Karpas-422 (cell line): ENCODE measurements around the gene CCDC88A. TPM values are rescaled to one million over a fixed set of nuclear protein-coding genes. Genes with fewer than 3 reads are reported as not detected.

ENCODE experiments used
- DNase-seq: peaks from one replicate; pipeline ENCODE4 v3.0.0-alpha.2; 2015
- H2AFZ ChIP-seq: fragments of 200-600 bp; sonication (generic); 2 replicates; pipeline ENCODE4 v1.6.1; 2014; ENCODE audit warnings: antibody characterized with exemption, low read length, mixed read lengths
- H3K27ac ChIP-seq: fragments of 200-600 bp; sonication (generic); 2 replicates; pipeline ENCODE4 v1.5.1; 2014; ENCODE audit warnings: mild to moderate bottlenecking, low read length, moderate library complexity
- H3K27me3 ChIP-seq: fragments of 200-600 bp; sonication (generic); 2 replicates; pipeline ENCODE4 v1.6.1; 2014; ENCODE audit warnings: low read length, mixed read lengths
- H3K36me3 ChIP-seq: fragments of 200-600 bp; sonication (generic); 2 replicates; pipeline ENCODE4 v1.6.1; 2014; ENCODE audit warnings: low read length, mixed read lengths; ENCODE audit not compliant: insufficient read depth
- H3K4me1 ChIP-seq: fragments of 200-600 bp; sonication (generic); 2 replicates; pipeline ENCODE4 v1.6.1; 2014; ENCODE audit warnings: mild to moderate bottlenecking, low read length, mixed read lengths
- H3K4me2 ChIP-seq: fragments of 200-600 bp; sonication (generic); 2 replicates; pipeline ENCODE4 v1.6.1; 2014; ENCODE audit warnings: low read length, low read depth, mild to moderate bottlenecking; ENCODE audit not compliant: poor library complexity, severe bottlenecking
- H3K4me3 ChIP-seq: fragments of 200-600 bp; sonication (generic); 2 replicates; pipeline ENCODE4 v1.5.1; 2014; ENCODE audit warnings: mild to moderate bottlenecking, antibody characterized with exemption, low read length, mixed read lengths
- H3K79me2 ChIP-seq: fragments of 200-600 bp; sonication (generic); 2 replicates; pipeline ENCODE4 v1.6.1; 2014; ENCODE audit warnings: mild to moderate bottlenecking, low read length, mixed read lengths
- H3K9ac ChIP-seq: fragments of 200-600 bp; sonication (generic); 2 replicates; pipeline ENCODE4 v1.6.0; 2014; ENCODE audit warnings: low read length
- H3K9me2 ChIP-seq: fragments of 200-600 bp; sonication (generic), shearing (Covaris generic); replicated peaks from 2 replicates; pipeline ENCODE4 v1.6.0; 2014; ENCODE audit warnings: mild to moderate bottlenecking, low read length, moderate library complexity; ENCODE audit not compliant: insufficient read depth
- H3K9me3 ChIP-seq: fragments of 300-700, 200-600 bp; sonication (generic); 2 replicates; pipeline ENCODE4 v1.6.1; 2014; ENCODE audit warnings: low read length, mixed read lengths
- H4K20me1 ChIP-seq: fragments of 200-600 bp; sonication (generic); 2 replicates; pipeline ENCODE4 v1.6.1; 2014; ENCODE audit warnings: mild to moderate bottlenecking, antibody characterized with exemption, low read length, low read depth; ENCODE audit not compliant: insufficient read depth
- total RNA-seq: library from RNA; depleted of rRNA; stranded (reverse); fragments of >200 nt; shearing (Covaris generic); gene quantifications from 2 replicates; pipeline ENCODE4 v1.2.3, GENCODE V29; 2014; ENCODE audit warnings: low replicate concordance; rRNA removed

Gene CCDC88A
- 129 and 262 TPM in 2 replicates for total RNA-seq

GRCh38 chr2:55419679-55420438 is at the start of gene CCDC88A:
CCDC88A (minus strand) TSS chr2:55419856; CDS start chr2:55419079, 777 bp downstream.
- no peaks in the 10 kb centered on the region for H3K9me3 ChIP-seq
- H3K4me3 ChIP-seq, result peak within 1 kb of the TSS; percentile 83
- H3K9ac ChIP-seq, result peak within 1 kb of the TSS; percentile 94
- H3K36me3 ChIP-seq, result peaks cover 12% of the 10 kb centered on the region
- no peaks in the 10 kb centered on the region for H3K27me3 ChIP-seq
- H3K4me2 ChIP-seq, result peak within 1 kb of the TSS; percentile 94
- H3K27ac ChIP-seq, result peak within 1 kb of the TSS; percentile 84
- peaks cover 52% of the 10 kb centered on the region for H3K79me2 ChIP-seq
- peak; percentile 98 for DNase-seq
- H3K9me2 ChIP-seq, result no peaks in the 10 kb centered on the region
- H2AFZ ChIP-seq, result peak within 1 kb of the TSS; percentile 97
- H3K4me1 ChIP-seq, result peaks cover 44% of the 10 kb centered on the region
- no peaks in the 10 kb centered on the region for H4K20me1 ChIP-seq

- H3K9me3 ChIP-seq, result no peaks in the 10 kb centered on the region
- H3K9me2 ChIP-seq, result no peaks in the 10 kb centered on the region
- H3K79me2 ChIP-seq, result no peaks in the 10 kb centered on the region
- H3K27ac ChIP-seq, result no peak overlapping the region
- H3K36me3 ChIP-seq, result no peaks in the 10 kb centered on the region
- no peaks in the 10 kb centered on the region for H4K20me1 ChIP-seq
- no peaks in the 10 kb centered on the region for H3K4me1 ChIP-seq
- H3K4me2 ChIP-seq, result no peak overlapping the region
- no peak for DNase-seq
- no peaks in the 10 kb centered on the region for H3K27me3 ChIP-seq
- H3K9ac ChIP-seq, result no peak overlapping the region
- H2AFZ ChIP-seq, result no peak overlapping the region
- no peak overlapping the region for H3K4me3 ChIP-seq
Observed at GRCh38 chr2:55461679-55462078, 42.0 kb upstream of the CCDC88A start.

- H3K9me3 ChIP-seq, result no peaks in the 10 kb centered on the region
- no peaks in the 10 kb centered on the region for H3K9me2 ChIP-seq
- no peak for DNase-seq
- H3K4me3 ChIP-seq, result no peak overlapping the region
- no peak overlapping the region for H3K9ac ChIP-seq
- H3K27me3 ChIP-seq, result no peaks in the 10 kb centered on the region
- no peak overlapping the region for H3K4me2 ChIP-seq
- no peaks in the 10 kb centered on the region for H3K4me1 ChIP-seq
- no peaks in the 10 kb centered on the region for H3K79me2 ChIP-seq
- H3K27ac ChIP-seq, result no peak overlapping the region
- no peaks in the 10 kb centered on the region for H4K20me1 ChIP-seq
- H2AFZ ChIP-seq, result no peak overlapping the region
- no peaks in the 10 kb centered on the region for H3K36me3 ChIP-seq
Observed at GRCh38 chr2:55460562-55460961, 40.9 kb upstream of the CCDC88A start.

- Histone ChIP-seq H3K4me2 (no peak overlapping the region), H4K20me1 (no peaks in the 10 kb centered on the region), H3K27ac (no peak overlapping the region), H3K27me3 (no peaks in the 10 kb centered on the region), H3K4me1 (no peaks in the 10 kb centered on the region), H3K9me3 (no peaks in the 10 kb centered on the region), H3K9me2 (no peaks in the 10 kb centered on the region), H3K9ac (no peak overlapping the region), H2AFZ (no peak overlapping the region), H3K79me2 (no peaks in the 10 kb centered on the region), H3K36me3 (no peaks in the 10 kb centered on the region), H3K4me3 (no peak overlapping the region)
- DNase-seq, result no peak
Observed at GRCh38 chr2:55459714-55460274, 40.1 kb upstream of the CCDC88A start.

GRCh38 chr2:55459279-55459678 is 39.6 kb upstream of the CCDC88A start:
- H3K4me1 ChIP-seq, result no peaks in the 10 kb centered on the region
- H4K20me1 ChIP-seq, result no peaks in the 10 kb centered on the region
- no peaks in the 10 kb centered on the region for H3K9me3 ChIP-seq
- no peak for DNase-seq
- no peaks in the 10 kb centered on the region for H3K9me2 ChIP-seq
- H3K4me3 ChIP-seq, result no peak overlapping the region
- no peaks in the 10 kb centered on the region for H3K27me3 ChIP-seq
- no peaks in the 10 kb centered on the region for H3K36me3 ChIP-seq
- H3K79me2 ChIP-seq, result no peaks in the 10 kb centered on the region
- no peak overlapping the region for H2AFZ ChIP-seq
- H3K9ac ChIP-seq, result no peak overlapping the region
- H3K27ac ChIP-seq, result no peak overlapping the region
- H3K4me2 ChIP-seq, result no peak overlapping the region

GRCh38 chr2:55454121-55454520 is 34.5 kb upstream of the CCDC88A start:
- Histone ChIP-seq H2AFZ (no peak overlapping the region), H3K9ac (no peak overlapping the region), H3K4me2 (no peak overlapping the region), H3K36me3 (no peaks in the 10 kb centered on the region), H3K27me3 (no peaks in the 10 kb centered on the region), H4K20me1 (no peaks in the 10 kb centered on the region), H3K4me1 (no peaks in the 10 kb centered on the region; the same call in 1 of the 2 replicates), H3K9me3 (no peaks in the 10 kb centered on the region), H3K27ac (no peak overlapping the region), H3K4me3 (no peak overlapping the region), H3K9me2 (no peaks in the 10 kb centered on the region), H3K79me2 (no peaks in the 10 kb centered on the region)
- no peak for DNase-seq

- no peak overlapping the region for H3K27ac ChIP-seq
- H3K9ac ChIP-seq, result no peak overlapping the region
- no peaks in the 10 kb centered on the region; the same call in 1 of the 2 replicates for H3K4me1 ChIP-seq
- no peak overlapping the region for H3K4me2 ChIP-seq
- no peaks in the 10 kb centered on the region for H3K9me2 ChIP-seq
- no peak overlapping the region for H2AFZ ChIP-seq
- no peaks in the 10 kb centered on the region for H3K79me2 ChIP-seq
- H3K27me3 ChIP-seq, result no peaks in the 10 kb centered on the region
- no peaks in the 10 kb centered on the region for H4K20me1 ChIP-seq
- H3K4me3 ChIP-seq, result no peak overlapping the region
- no peak for DNase-seq
- no peaks in the 10 kb centered on the region for H3K9me3 ChIP-seq
- no peaks in the 10 kb centered on the region for H3K36me3 ChIP-seq
Observed at GRCh38 chr2:55452879-55453278, 33.2 kb upstream of the CCDC88A start.

GRCh38 chr2:55451699-55452098 is 32.0 kb upstream of the CCDC88A start:
- no peaks in the 10 kb centered on the region for H3K27me3 ChIP-seq
- no peaks in the 10 kb centered on the region for H3K9me2 ChIP-seq
- H3K79me2 ChIP-seq, result no peaks in the 10 kb centered on the region
- no peak overlapping the region for H3K4me2 ChIP-seq
- no peak overlapping the region for H3K4me3 ChIP-seq
- DNase-seq, result no peak
- H3K9ac ChIP-seq, result no peak overlapping the region
- no peaks in the 10 kb centered on the region; the same call in 1 of the 2 replicates for H3K4me1 ChIP-seq
- no peaks in the 10 kb centered on the region for H3K36me3 ChIP-seq
- no peak overlapping the region for H3K27ac ChIP-seq
- H3K9me3 ChIP-seq, result no peaks in the 10 kb centered on the region
- H4K20me1 ChIP-seq, result no peaks in the 10 kb centered on the region
- no peak overlapping the region for H2AFZ ChIP-seq
